ENCODE results near the gene METAP1D.

GRCh38 chr2:172113617-172114016, 113.9 kb downstream of the METAP1D start:
- TF ChIP-seq CTCF (IDR thresholded peaks at IDR 0.05), result peak in 2 of 3 experiments; percentile 27 to 35
- TF ChIP-seq POLR2A (IDR thresholded peaks at IDR 0.05), result no peak

Measured in vagina (tissue), 2 donors.